HepG2 (cell line): Measurements from ENCODE around the gene SERPINF2.

ENCODE experiments used
- ATF1 ChIP-seq: IDR thresholded peaks from 2 replicates; pipeline ENCODE4 v1.6.1; 2016; ENCODE audit warnings: mild to moderate bottlenecking, control low read depth
- EP300 ChIP-seq, 3 experiments: sonication (generic) in 1 of 3; formaldehyde crosslinking in 1 of 3; IDR thresholded peaks; 2 replicates each; pipeline versions ENCODE4 v1.5.1 to v1.6.1; 2011 to 2020; ENCODE audit warnings: low read depth in 2 of 3, low read length in 2 of 3, borderline replicate concordance in 1 of 3, improper control_type of control experiment in 1 of 3, mild to moderate bottlenecking in 1 of 3, missing genetic modification reagents in 1 of 3, moderate library complexity in 1 of 3
- HDAC6 ChIP-seq: fragments of 200-600 bp; sonication (generic); IDR thresholded peaks from 2 replicates; pipeline ENCODE4 v1.7.0; 2017; ENCODE audit warnings: mild to moderate bottlenecking, antibody characterized with exemption, low read length, low read depth
- KDM1A ChIP-seq: IDR thresholded peaks from 2 replicates; pipeline ENCODE4 v1.6.1; 2016; ENCODE audit warnings: missing compliant biosample characterization
- RXRB ChIP-seq: IDR thresholded peaks from 2 replicates; pipeline ENCODE4 v1.6.1; 2016; ENCODE audit warnings: borderline replicate concordance, missing genetic modification reagents, missing compliant biosample characterization
- ZBTB20 ChIP-seq: sonication (generic); formaldehyde crosslinking; IDR thresholded peaks from 2 replicates; pipeline ENCODE4 v1.8.1; 2023; ENCODE audit warnings: missing genetic modification reagents, low read depth, mild to moderate bottlenecking, borderline replicate concordance
- ZKSCAN5 ChIP-seq: sonication (generic); formaldehyde crosslinking; IDR thresholded peaks from 2 replicates; pipeline ENCODE4 v1.5.1; 2020; ENCODE audit warnings: mild to moderate bottlenecking, missing genetic modification reagents
- TF ChIP-seq, protein P1 (sequence below): sonication (generic); formaldehyde crosslinking; IDR thresholded peaks from 2 replicates; pipeline ENCODE4 v1.5.1; 2020; ENCODE audit warnings: mild to moderate bottlenecking, missing genetic modification reagents, moderate library complexity

DNA sequence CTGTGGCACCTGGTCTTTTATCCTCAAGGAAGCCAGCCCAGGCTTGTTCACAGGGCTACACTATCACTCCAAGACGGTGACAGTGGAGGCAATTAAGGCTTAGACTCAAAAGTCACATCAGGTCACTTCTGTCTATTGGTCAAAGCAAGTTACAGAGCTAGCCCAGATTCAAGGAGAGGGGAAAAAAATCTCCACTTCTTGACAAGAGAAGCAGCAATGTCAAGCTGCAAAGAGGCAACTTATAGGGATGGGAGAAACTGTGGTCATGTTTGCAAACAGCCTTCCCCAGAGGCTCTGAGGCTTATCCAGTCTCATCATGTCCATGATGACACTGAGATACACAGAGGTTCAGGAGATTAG, 50.8 kb downstream of the SERPINF2 start:
- TF ChIP-seq ZBTB20 (no peak), KDM1A (CRISPR knock-in tag) (no peak), ZKSCAN5 (CRISPR knock-in tag) (no peak), EP300 (IDR thresholded peaks at IDR 0.05; ENCODE audit: low read depth in 2 of 2, low read length in 2 of 2) (no peak), EP300 (CRISPR knock-in tag; IDR thresholded peaks at IDR 0.05; ENCODE audit: borderline replicate concordance) (no peak), ATF1 (CRISPR knock-in tag) (no peak), RXRB (CRISPR knock-in tag) (no peak), HDAC6 (no peak)
- TF ChIP-seq, protein P1, sequence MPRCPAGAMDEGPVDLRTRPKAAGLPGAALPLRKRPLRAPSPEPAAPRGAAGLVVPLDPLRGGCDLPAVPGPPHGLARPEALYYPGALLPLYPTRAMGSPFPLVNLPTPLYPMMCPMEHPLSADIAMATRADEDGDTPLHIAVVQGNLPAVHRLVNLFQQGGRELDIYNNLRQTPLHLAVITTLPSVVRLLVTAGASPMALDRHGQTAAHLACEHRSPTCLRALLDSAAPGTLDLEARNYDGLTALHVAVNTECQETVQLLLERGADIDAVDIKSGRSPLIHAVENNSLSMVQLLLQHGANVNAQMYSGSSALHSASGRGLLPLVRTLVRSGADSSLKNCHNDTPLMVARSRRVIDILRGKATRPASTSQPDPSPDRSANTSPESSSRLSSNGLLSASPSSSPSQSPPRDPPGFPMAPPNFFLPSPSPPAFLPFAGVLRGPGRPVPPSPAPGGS (CRISPR knock-in tag): no peak
